ENCODE results near the gene SLC30A2.

Gene SLC30A2

DNA sequence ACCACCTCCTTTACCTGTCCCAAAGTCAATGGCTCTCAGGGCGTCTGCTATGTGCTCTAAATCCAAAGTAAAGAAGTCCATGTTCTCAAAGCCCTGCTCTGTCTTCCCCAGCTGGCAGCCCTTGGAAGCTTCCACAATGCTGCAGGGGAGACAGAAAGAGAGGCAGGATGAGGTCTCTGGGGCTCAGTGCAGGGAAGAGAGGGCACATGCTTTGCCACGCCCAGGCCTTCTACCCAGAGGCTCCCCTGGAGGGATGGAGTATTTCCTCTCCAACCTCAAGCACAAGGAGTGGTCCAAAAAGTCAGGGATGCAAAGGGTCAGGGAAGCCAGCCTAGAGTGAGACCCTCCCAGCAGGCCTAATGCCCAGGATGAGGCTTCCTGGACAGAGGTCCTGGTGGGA, 11.3 kb upstream of the SLC30A2 start:
- in situ Hi-C loops (cut with HindIII; ENCODE audit: low pct_ligation_motif_present, low sequenced_read_pairs), result no loop called here
- Histone ChIP-seq H3K36me3 (replicated peaks) (no peaks in the 10 kb centered on the region), H3K4me3 (ENCODE audit: low read depth, low read length) (no peak overlapping the region), H3K27me3 (replicated peaks) (peaks cover 37% of the 10 kb centered on the region), H3K27ac (no peak overlapping the region)
- TF ChIP-seq, protein P1, sequence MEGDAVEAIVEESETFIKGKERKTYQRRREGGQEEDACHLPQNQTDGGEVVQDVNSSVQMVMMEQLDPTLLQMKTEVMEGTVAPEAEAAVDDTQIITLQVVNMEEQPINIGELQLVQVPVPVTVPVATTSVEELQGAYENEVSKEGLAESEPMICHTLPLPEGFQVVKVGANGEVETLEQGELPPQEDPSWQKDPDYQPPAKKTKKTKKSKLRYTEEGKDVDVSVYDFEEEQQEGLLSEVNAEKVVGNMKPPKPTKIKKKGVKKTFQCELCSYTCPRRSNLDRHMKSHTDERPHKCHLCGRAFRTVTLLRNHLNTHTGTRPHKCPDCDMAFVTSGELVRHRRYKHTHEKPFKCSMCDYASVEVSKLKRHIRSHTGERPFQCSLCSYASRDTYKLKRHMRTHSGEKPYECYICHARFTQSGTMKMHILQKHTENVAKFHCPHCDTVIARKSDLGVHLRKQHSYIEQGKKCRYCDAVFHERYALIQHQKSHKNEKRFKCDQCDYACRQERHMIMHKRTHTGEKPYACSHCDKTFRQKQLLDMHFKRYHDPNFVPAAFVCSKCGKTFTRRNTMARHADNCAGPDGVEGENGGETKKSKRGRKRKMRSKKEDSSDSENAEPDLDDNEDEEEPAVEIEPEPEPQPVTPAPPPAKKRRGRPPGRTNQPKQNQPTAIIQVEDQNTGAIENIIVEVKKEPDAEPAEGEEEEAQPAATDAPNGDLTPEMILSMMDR (IDR thresholded peaks at IDR 0.05; ENCODE audit: low read depth, low read length, missing control alignments), result no peak
- DNase-seq, result no peak

DNA sequence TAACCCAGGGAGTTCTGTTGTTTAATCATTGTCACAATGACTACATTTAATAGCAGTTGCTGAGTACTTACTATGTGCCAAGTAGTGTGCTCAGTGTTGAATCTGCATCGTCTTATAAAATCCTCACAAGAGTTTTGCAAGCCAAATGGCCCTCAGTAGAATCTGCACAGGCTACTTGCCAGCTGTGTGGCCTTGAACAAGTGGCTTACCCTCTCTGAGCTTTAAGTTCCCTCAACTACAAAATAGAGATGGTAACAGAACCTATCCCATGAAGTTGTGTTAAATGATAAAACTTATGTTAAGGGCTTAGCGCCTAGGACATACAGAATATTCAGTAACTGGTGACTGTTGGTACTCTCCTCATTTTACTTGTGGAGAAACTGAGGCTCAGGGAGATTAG, 9.1 kb upstream of the SLC30A2 start:
- H3K4me3 ChIP-seq (ENCODE audit: low read depth, low read length), result no peak overlapping the region
- TF ChIP-seq, protein P1 (IDR thresholded peaks at IDR 0.05; ENCODE audit: low read depth, low read length, missing control alignments), result no peak
- in situ Hi-C loops (cut with HindIII; ENCODE audit: low pct_ligation_motif_present, low sequenced_read_pairs), result no loop called here
- no peak overlapping the region for H3K27ac ChIP-seq
- H3K36me3 ChIP-seq (replicated peaks), result no peaks in the 10 kb centered on the region
- H3K27me3 ChIP-seq (replicated peaks), result peaks cover 39% of the 10 kb centered on the region
- DNase-seq, result no peak

DNA sequence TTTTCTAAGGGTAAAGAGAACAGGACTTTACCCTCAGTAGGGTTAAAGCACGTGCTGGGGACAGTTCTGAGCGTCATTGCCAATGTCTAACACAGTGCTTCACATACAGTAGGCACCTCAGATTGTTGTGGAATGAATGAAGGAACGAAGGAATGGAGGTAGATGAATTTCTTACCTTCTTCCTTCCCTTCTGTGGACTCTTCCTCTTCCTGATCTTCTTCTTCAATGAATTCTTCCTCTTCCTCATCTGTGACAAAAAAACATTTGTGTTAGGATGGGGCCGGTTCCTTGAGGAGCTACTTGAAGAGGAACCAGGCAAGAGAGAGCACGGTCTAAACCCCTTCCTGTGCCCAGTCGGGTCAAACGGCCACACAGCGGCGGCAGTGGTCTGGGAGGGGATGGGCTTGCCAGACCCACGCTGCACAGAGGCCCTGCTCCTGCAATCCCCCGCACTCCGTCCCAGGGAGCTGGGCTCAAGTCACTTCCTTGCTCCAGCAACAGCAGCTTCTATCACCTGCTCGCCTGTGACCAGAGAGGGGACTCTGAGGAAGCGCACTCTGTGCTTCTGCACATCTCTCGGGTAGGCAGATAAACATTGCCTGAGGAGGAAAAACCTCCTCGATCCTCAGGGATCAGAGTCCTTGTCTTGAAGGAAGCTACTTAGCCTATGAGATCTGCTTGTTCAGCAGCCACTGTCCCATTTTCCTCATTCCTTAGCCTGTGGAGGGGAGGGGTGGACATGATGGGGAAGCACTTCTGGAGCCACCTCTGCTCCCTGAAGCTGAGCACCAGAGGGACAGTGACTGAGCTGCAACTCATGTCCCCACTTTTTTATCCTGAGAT, 8.0 kb upstream of the SLC30A2 start:
- TF ChIP-seq, protein P1 (IDR thresholded peaks at IDR 0.05; ENCODE audit: low read depth, low read length, missing control alignments), result no peak
- no peak for DNase-seq
- Histone ChIP-seq H3K27ac (no peak overlapping the region), H3K4me3 (ENCODE audit: low read depth, low read length) (no peak overlapping the region), H3K36me3 (replicated peaks) (no peaks in the 10 kb centered on the region), H3K27me3 (replicated peaks) (peaks cover 36% of the 10 kb centered on the region)
- in situ Hi-C loops (cut with HindIII; ENCODE audit: low pct_ligation_motif_present, low sequenced_read_pairs), result no loop called here

DNA sequence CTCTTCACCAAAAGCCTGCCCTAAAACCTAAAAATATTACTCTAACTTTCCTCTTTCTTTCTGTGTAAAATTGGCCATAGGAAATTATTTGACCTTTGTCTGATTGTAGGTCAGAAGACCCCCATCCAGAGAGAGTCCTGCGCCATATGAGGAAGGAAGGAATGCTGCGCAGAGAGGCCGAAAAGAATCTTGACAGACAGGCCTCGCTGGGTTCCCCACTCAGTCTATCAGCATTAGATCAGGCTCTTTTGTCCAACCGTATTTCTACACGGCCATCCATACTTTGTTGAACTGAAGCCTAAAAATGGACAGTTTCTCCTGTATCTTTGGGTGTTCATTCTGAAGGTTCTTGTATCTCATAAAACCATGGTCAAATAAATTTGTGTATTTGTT, 4.3 kb upstream of the SLC30A2 start:
- Histone ChIP-seq H3K27me3 (replicated peaks) (peaks cover 53% of the 10 kb centered on the region), H3K36me3 (replicated peaks) (no peaks in the 10 kb centered on the region), H3K27ac (no peak overlapping the region), H3K4me3 (ENCODE audit: low read depth, low read length) (no peak overlapping the region)
- no peak for DNase-seq
- TF ChIP-seq, protein P1 (IDR thresholded peaks at IDR 0.05; ENCODE audit: low read depth, low read length, missing control alignments), result no peak
- in situ Hi-C loops (cut with HindIII; ENCODE audit: low pct_ligation_motif_present, low sequenced_read_pairs), result no loop called here

DNA sequence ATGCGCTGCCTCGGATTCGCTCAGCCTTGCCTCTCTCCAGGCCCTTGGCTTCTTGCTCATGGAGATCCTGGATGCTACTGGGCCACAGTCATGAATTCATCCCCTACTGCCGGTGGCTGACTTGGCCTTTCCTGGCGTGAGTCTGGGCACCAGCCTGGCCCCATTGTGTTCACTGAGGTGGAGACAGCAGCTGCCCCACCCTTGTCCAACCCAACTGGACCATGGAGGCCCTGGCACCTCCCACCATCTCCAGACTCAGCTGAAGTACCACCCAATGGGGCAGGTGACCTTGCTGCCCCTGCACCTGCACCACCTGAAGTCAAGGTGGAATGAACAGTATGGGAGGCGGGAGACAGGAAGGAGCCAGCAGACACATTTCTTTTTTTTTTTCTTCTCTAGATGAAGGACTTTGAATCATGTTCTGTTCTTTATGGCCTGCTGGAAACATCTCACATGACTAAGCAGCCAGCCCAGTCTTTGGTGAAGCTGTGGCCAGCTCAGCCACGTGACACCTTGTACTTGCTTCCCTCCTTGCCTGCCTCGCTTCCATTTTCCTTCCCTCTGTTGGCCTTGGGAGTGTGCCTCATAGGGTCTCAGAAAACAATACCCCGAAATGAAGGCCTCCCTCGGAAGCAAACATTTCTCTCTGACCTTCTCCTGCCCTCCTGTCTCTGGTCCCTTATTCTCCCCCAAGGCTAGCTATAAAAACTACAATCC, 3.8 kb upstream of the SLC30A2 start:
- Histone ChIP-seq H3K4me3 (ENCODE audit: low read depth, low read length) (no peak overlapping the region), H3K36me3 (replicated peaks) (no peaks in the 10 kb centered on the region), H3K27me3 (replicated peaks) (peaks cover 54% of the 10 kb centered on the region), H3K27ac (no peak overlapping the region)
- in situ Hi-C loops (cut with HindIII; ENCODE audit: low pct_ligation_motif_present, low sequenced_read_pairs), result no loop called here
- TF ChIP-seq, protein P1 (IDR thresholded peaks at IDR 0.05; ENCODE audit: low read depth, low read length, missing control alignments), result no peak
- DNase-seq, result no peak
